Dedifferentiated amniotic fluid mesenchymal stem cell (primary cell): ENCODE measurements around the gene IQCH.

Source experiments
- DNase-seq: peaks from one replicate; pipeline ENCODE4 v3.0.0-alpha.2; 2016; ENCODE audit errors: extremely low spot score

The IQCH gene

DNA sequence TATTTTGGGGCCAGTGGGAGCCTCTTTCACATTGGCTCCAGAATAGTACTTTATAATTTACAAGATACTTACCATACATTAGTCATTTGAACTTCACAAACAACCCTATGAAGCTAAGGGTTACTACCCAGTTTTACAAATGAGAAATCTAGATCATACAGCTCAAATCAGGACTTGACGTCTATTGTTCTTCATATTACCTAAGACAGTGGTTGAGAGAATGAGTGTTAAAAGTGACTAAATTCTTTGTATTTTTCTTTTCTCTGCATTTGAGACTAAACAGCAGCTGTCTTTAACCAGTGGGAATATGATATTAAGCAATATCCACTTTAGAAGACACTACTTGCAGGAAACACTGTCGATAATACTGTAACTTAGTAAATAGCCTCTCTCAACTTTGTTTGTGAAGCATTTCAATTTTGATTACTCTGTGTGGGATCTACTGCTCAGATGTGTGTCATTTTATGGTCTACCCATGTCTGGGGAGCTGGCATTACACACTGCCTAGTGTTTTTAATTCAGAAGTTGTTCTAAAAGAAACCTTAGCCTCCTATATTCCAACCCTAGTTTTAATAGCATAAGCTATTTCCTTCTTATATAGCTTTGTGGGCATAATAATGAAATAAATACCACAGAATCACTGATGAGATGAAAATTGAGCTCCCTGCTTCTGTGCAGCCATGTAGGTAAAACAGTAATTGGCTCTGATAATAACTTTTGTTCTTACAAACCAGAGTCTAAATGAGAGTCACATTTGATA, 45.9 kb downstream of the IQCH start:
- no peak for DNase-seq

GRCh38 chr15:67303490-67304363, 49.1 kb downstream of the IQCH start:
- DNase-seq: no peak

DNA sequence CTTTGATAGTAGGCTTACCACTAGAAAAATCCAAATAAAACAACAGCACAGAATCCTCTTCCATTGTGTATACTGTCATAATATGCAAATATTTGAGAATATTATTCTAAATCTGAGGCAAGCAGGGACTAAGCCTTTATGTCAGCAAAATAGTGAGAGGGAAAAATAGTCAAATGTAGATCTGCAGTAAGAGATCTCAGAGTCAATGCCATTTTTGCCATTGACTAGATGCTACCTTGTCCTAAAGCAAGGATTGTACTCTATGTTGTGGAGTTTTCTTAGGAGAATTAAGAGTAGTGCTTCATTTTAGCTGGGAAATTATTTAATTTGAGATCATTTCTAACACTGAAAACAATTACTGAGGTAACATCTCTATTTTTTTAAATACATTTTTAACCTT, 50.2 kb downstream of the IQCH start:
- no peak for DNase-seq

DNA sequence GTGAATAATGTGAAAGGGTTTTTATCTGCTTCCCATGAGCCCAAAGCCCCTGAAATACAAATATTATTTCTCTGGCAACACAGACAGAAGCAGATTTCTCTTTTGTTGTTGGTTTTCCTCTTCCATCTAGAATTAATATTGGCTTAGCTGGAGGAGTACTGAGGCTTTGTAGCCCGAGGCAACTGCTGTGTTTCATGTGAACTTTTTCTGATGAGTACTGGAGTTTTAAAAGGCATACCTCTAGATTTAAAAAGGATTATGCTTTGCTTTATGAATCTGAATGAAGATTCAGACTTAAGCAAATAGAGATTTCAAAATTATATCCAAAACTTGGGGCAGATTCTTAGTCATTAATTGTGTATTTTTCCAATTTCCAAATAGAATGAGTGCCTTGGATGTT, 50.9 kb downstream of the IQCH start:
- DNase-seq: no peak

DNA sequence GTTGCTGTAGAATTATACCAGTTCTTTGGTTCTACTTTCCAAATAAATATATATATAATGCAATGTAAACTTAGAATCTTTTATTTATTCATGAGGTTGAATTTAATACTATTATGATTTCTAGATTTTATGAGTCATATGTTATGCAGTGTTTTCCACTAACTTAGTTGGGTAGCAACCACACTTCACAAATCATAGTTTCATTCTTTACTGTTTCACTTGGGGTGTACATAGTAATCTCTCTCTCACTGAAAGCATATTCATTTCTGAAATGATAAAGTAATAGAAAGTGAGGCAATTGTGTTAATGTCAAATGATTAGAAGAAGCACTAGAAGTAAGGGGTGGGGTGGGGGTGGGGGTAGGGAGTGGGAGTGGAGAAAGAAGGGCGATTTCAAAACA, 52.6 kb downstream of the IQCH start:
- DNase-seq: no peak

- no peak for DNase-seq
Observed at GRCh38 chr15:67307889-67308597, 53.5 kb downstream of the IQCH start.

DNA sequence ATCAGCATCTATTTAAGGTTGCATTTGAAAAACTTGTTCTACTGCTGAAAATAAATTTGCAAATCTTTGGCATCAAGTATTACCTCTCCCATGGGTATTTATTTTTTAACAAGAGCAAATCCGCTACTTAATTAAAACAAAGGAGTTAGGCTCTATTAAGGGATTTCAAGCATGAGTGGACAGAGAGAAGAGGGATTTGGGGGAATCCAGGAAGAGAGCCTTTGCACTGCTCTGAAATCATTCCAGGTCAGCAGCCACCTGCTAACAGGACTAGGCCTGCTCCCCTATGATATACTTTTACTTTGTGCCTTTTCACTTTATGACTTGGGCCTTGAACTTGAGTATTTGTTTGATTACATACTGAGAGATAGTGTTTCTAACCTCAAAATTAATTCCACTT, 57.1 kb downstream of the IQCH start:
- DNase-seq: no peak

GRCh38 chr15:67319961-67320360, 65.4 kb downstream of the IQCH start:
- no peak for DNase-seq

DNA sequence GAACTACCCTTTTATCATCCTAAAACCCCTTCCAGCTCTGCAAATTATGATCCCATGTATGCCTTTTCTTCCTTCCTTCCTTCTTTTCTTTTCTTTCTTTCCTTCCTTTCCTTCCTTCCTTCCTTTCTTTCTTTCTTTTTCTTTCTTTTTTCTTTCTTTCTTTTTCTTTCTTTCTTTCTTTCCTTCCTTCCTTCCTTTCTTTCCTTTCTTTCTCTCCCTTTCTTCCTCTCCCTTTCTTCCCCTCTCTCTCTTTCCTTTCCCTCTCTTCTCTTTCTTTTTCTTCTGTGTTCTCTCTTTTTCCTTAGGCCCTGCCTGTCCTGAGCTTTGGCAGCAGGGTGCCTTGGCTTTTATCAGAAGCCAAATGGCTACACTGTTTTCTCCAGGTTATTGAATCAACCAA, 66.8 kb downstream of the IQCH start:
- DNase-seq: no peak

DNA sequence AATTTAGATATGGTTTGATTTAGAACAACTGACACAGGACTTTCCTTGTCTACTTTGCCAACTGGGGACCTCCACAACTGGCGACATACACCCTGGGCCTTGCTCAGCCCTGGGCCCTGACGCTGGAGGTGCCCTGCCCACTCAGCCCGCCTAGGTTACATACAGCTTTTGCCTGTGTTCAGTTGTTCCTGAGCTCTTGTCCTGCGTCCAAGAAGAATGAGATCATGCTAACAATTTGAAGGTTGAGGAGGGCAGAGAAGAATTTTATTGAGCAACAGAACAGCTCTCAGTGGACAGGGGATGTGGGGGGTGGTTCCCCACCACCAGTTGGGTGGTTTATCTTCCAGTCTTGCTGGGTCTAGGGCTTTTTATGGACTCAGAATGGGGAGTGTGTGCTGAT, 67.9 kb downstream of the IQCH start:
- no peak for DNase-seq

GRCh38 chr15:67327312-67327711, 72.7 kb downstream of the IQCH start:
- no peak for DNase-seq

GRCh38 chr15:67327737-67328136, 73.2 kb downstream of the IQCH start:
- no peak for DNase-seq

DNA sequence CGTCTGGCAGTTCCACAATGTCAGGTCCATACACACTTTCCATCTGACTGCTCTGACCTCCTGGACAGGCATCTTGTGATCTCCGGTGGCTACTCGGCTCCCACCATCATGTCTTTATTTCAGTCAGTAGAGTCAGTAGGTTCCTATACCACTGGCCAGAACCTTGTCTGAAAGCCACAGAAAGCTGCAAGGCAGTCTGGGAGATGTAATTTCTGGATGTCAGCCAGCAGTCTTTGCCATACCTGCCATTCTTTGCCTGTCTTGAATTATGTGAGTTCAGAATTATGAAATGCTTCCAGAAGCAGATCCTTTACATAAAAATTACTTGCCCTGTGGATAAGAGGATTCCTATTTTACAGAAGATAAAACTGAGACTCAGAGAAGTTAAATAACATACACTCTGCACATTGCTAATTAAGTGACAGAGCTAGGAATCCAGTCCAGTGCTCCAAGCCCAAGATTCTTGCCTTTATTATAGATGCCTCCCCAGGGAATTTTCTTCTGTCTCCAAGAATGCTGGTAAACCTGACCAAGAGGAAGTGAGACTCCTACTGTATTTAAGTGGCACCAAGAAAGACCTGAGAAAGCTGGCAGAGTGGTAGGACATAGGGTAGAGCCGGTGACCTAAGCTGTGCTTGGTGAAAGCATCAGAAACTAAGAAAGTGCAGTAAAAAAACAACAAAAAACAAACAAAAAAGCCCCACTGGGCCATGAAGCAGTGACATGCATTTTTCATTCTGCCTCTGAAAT, 75.6 kb downstream of the IQCH start:
- DNase-seq: no peak

DNA sequence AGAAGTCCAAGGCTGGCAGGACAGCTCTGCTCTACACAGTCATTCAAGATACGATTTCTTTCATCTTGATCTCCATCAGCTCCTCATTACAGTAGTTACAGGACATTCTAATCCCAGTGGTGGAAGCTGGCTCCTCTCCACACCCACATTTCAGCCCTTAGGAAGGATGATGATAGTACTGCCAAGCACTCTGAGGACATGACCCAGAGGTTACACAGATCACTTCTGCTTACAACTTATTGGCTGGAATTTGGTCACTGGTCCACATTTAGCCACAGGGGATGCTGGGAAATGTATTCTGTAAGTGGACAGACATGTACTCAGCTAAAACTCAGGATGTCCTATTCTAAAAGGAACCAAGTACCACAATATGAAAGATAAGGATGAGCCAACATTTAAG, 77.1 kb downstream of the IQCH start:
- DNase-seq: no peak

DNA sequence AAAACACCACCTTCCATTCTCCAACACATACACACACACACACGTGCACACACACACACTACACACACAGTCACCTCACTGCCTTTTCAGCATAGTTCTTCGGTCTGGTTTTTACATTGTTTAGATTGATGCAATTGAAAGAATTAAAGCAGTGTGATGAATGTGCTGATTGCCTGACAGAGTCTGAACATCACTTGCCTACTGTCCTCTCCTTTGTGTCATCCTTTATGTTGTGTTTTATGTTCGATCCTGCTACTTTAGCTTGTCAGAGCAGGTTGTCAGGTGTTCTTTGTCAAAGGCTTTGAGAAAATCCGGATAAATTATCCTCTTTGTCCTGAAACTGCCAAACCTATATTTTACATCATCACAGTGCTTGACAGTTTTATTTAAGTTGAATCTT, 80.4 kb downstream of the IQCH start:
- DNase-seq: no peak

- no peak for DNase-seq
Observed at GRCh38 chr15:67335534-67336222, 81.1 kb downstream of the IQCH start.

DNA sequence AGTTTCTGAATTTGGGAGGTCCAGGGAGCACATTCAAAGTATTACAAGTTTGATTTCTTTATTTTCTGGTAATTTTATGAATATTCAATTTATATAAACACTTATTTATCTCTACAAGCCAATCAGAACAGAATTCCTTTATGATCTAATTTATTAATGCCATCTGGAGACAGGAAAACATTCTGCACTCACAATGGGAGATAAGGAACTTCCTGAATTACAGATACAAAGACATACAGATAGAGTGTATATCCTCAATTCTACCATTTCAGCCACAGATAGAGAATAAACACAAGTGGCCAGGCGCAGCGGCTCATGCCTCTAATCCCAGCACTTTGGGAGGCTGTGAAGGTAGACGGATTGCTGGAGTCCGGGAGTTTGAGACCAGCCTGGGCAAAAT, 86.0 kb downstream of the IQCH start:
- no peak for DNase-seq

- DNase-seq: no peak
Observed at GRCh38 chr15:67341539-67341938, 87.0 kb downstream of the IQCH start.

DNA sequence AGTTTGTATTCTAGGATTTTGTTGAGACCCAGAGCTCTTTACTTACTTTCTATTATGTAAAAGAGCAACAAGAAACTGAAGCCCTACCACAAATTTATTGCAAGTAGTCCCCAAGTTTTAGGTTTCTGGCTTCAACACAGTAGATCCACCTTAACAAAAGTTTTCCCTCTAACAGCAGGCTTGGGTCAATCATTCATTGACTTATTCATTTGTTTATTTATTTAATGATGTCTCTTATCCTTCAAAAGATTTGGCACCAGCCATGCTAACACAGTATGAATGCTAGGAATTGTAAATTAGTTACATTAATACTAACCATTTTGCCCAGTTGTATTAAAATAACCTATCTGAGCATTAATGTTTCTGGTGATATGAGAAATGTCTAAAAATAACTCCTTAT, 88.6 kb downstream of the IQCH start:
- DNase-seq: no peak

GRCh38 chr15:67349634-67350033, 95.0 kb downstream of the IQCH start:
- no peak for DNase-seq

- no peak for DNase-seq
Observed at GRCh38 chr15:67350042-67350441, 95.5 kb downstream of the IQCH start.
